ENCODE results near the gene ZSCAN32.

- TF ChIP-seq CTCF (IDR thresholded peaks at IDR 0.05): no peak
- TF ChIP-seq POLR2A (IDR thresholded peaks at IDR 0.05): no peak
Observed at GRCh38 chr16:3389663-3390338, 11.0 kb downstream of the ZSCAN32 start.
